GM23248 (cell line): ENCODE measurements around the gene NUP210.

ENCODE experiments used
- EZH2 ChIP-seq: fragments of 200-600 bp; sonication (generic); IDR thresholded peaks from 2 replicates; pipeline ENCODE4 v1.6.1; 2018; ENCODE audit warnings: antibody characterized with exemption, mild to moderate bottlenecking; ENCODE audit not compliant: insufficient read depth, poor library complexity, severe bottlenecking
- EZH2phosphoT487 ChIP-seq: fragments of 200-600 bp; sonication (generic); IDR thresholded peaks from 2 replicates; pipeline ENCODE4 v1.6.1; 2018; ENCODE audit warnings: antibody characterized with exemption, moderate library complexity, mild to moderate bottlenecking, low read depth; ENCODE audit not compliant: insufficient read depth

- no peak for TF ChIP-seq EZH2
- no peak for TF ChIP-seq EZH2phosphoT487
These were observed 119.4 kb downstream of the NUP210 start for GRCh38 chr3:13300546-13301285.
